SK-N-SH (cell line): ENCODE data around the gene TSHR. TPM values are rescaled to one million over a fixed set of nuclear protein-coding genes. Genes with fewer than 3 reads are reported as not detected.

Source experiments
- CTCF ChIA-PET: fragments of 300-600, 350-600 bp; formaldehyde crosslinking; extraction: SDS; loops from one replicate; lab custom pipeline; 2021; lab: Yijun Ruan, JAX
- POLR2A ChIA-PET: fragments of 350-600 bp; sonication (Branson Sonifier 250); formaldehyde crosslinking; extraction: SDS; loops from one replicate; lab custom pipeline; 2020; ENCODE audit warnings: antibody characterized with exemption, inconsistent platforms; lab: Yijun Ruan, JAX
- DNase-seq: peaks from one replicate; pipeline ENCODE4 v3.0.0; 2012
- H2AFZ ChIP-seq: fragments of 200-600 bp; sonication (generic); 2 replicates; pipeline ENCODE4 v1.8.1; 2016; ENCODE audit warnings: antibody characterized with exemption, mild to moderate bottlenecking, low read depth
- H3F3A ChIP-seq: fragments of 200-600 bp; sonication (generic); replicated peaks from 2 replicates; pipeline ENCODE3; 2016; ENCODE audit warnings: antibody characterized with exemption, mild to moderate bottlenecking; ENCODE audit not compliant: insufficient read depth
- H3K27ac ChIP-seq, 2 experiments: fragments of 200-500 bp in 1 of 2; fragments of 200-600 bp in 1 of 2; sonication (Bioruptor generic) in 1 of 2; sonication (generic), shearing (Covaris generic) in 1 of 2; 2 replicates each; pipeline versions ENCODE4 v1.5.1 to v1.6.1; 2014 to 2016; ENCODE audit warnings: low read depth in 2 of 2, inconsistent platforms in 1 of 2, low read length in 1 of 2, mild to moderate bottlenecking in 1 of 2, mixed read lengths in 1 of 2
- H3K27me3 ChIP-seq: fragments of 200-600 bp; sonication (generic), shearing (Covaris generic); 2 replicates; pipeline ENCODE4 v1.6.1; 2016; ENCODE audit warnings: mixed run types; ENCODE audit not compliant: insufficient read depth
- H3K36me3 ChIP-seq, 2 experiments: fragments of 200-500 bp in 1 of 2; fragments of 200-600 bp in 1 of 2; sonication (Bioruptor generic) in 1 of 2; sonication (generic) in 1 of 2; replicated peaks in 1 of 2; 2 replicates each; pipeline versions ENCODE3 to v1.5.1; 2014 to 2016; ENCODE audit warnings: low read length in 1 of 2, mild to moderate bottlenecking in 1 of 2; ENCODE audit not compliant: insufficient read depth in 2 of 2, control insufficient read depth in 1 of 2
- H3K4me1 ChIP-seq, 2 experiments: fragments of 200-500 bp in 1 of 2; fragments of 200-600 bp in 1 of 2; sonication (Bioruptor generic) in 1 of 2; sonication (generic), shearing (Covaris generic) in 1 of 2; 2 replicates each; pipeline versions ENCODE4 v1.5.1 to v1.6.1; 2014 to 2016; ENCODE audit warnings: low read depth in 1 of 2, low read length in 1 of 2, mixed run types in 1 of 2; ENCODE audit not compliant: insufficient read depth in 2 of 2, control insufficient read depth in 1 of 2
- H3K4me2 ChIP-seq: fragments of 200-600 bp; sonication (generic), shearing (Covaris generic); 2 replicates; pipeline ENCODE4 v1.6.1; 2017; ENCODE audit warnings: mixed run types
- H3K4me3 ChIP-seq, 2 experiments: fragments of 200-500 bp in 1 of 2; fragments of 200-600 bp in 1 of 2; sonication (Bioruptor generic) in 1 of 2; sonication (generic), shearing (Covaris generic) in 1 of 2; 2 replicates each; pipeline versions ENCODE4 v1.5.1 to v1.8.1; 2014 to 2016; ENCODE audit warnings: low read depth in 2 of 2, inconsistent platforms in 1 of 2, low read length in 1 of 2, mild to moderate bottlenecking in 1 of 2, mixed read lengths in 1 of 2, moderate library complexity in 1 of 2
- H3K79me2 ChIP-seq: fragments of 200-600 bp; sonication (generic); 2 replicates; pipeline ENCODE4 v1.8.1; 2017; ENCODE audit warnings: mild to moderate bottlenecking; ENCODE audit not compliant: insufficient read depth
- H3K9ac ChIP-seq: fragments of 200-600 bp; sonication (generic); 2 replicates; pipeline ENCODE4 v1.6.1; 2017; ENCODE audit warnings: mixed run types
- H3K9me2 ChIP-seq: fragments of 200-600 bp; sonication (generic); 2 replicates; pipeline ENCODE4 v1.6.1; 2017; ENCODE audit warnings: mixed run types
- H3K9me3 ChIP-seq: fragments of 200-600 bp; sonication (generic); 2 replicates; pipeline ENCODE4 v1.6.1; 2017; ENCODE audit warnings: mixed run types, mild to moderate bottlenecking, moderate library complexity
- H4K20me1 ChIP-seq: fragments of 200-600 bp; sonication (generic); 2 replicates; pipeline ENCODE4 v1.6.1; 2017; ENCODE audit warnings: mild to moderate bottlenecking, mixed run types; ENCODE audit not compliant: insufficient read depth
- CHD2 ChIP-seq: fragments of 150-350 bp; IDR thresholded peaks from 2 replicates; pipeline ENCODE4 v1.6.1; 2018; ENCODE audit warnings: low read length; ENCODE audit not compliant: partially characterized antibody
- ELF1 ChIP-seq: IDR thresholded peaks from 2 replicates; pipeline ENCODE4 v1.4.0; 2012
- EP300 ChIP-seq, 2 experiments: IDR thresholded peaks; 2 replicates each; pipeline versions ENCODE4 v1.4.0 to v1.6.1; 2012; ENCODE audit warnings: borderline replicate concordance in 1 of 2, low read depth in 1 of 2, low read length in 1 of 2
- EZH2phosphoT487 ChIP-seq: fragments of 200-600 bp; sonication (generic); IDR thresholded peaks from 2 replicates; pipeline ENCODE4 v1.6.1; 2017; ENCODE audit warnings: low read depth, mixed run types, mild to moderate bottlenecking, antibody characterized with exemption, moderate library complexity, borderline replicate concordance
- FOXJ3 ChIP-seq: sonication (generic); formaldehyde crosslinking; IDR thresholded peaks from 2 replicates; pipeline ENCODE4 v1.5.1; 2020; ENCODE audit warnings: mild to moderate bottlenecking, missing genetic modification reagents
- FOXM1 ChIP-seq: IDR thresholded peaks from 2 replicates; pipeline ENCODE4 v1.4.0; 2012; ENCODE audit warnings: low read depth, mild to moderate bottlenecking
- GABPA ChIP-seq: IDR thresholded peaks from 2 replicates; pipeline ENCODE4 v1.4.0; 2012; ENCODE audit warnings: low read depth, mild to moderate bottlenecking
- GATA2 ChIP-seq: sonication (generic); formaldehyde crosslinking; IDR thresholded peaks from 2 replicates; pipeline ENCODE4 v1.5.0; 2020; ENCODE audit warnings: mild to moderate bottlenecking, missing genetic modification reagents
- IRF3 ChIP-seq: fragments of 150-350 bp; IDR thresholded peaks from 2 replicates; pipeline ENCODE4 v1.6.1; 2016; ENCODE audit warnings: mild to moderate bottlenecking, low read depth, low read length
- JUND ChIP-seq: IDR thresholded peaks from 2 replicates; pipeline ENCODE4 v1.4.0; 2012
- MAX ChIP-seq: IDR thresholded peaks from 2 replicates; pipeline ENCODE4 v1.4.0; 2012; ENCODE audit warnings: low read depth
- MEF2A ChIP-seq: IDR thresholded peaks from 2 replicates; pipeline ENCODE4 v1.4.0; 2012; ENCODE audit warnings: low read depth, borderline replicate concordance
- MXI1 ChIP-seq: IDR thresholded peaks from 2 replicates; pipeline ENCODE4 v1.6.1; 2012; ENCODE audit warnings: mild to moderate bottlenecking, low read depth, low read length, improper control_type of control experiment
- NFIC ChIP-seq: IDR thresholded peaks from 2 replicates; pipeline ENCODE4 v1.4.0; 2012; ENCODE audit warnings: borderline replicate concordance
- POLR2AphosphoS5 ChIP-seq: IDR thresholded peaks from 2 replicates; pipeline ENCODE4 v1.6.1; 2012; ENCODE audit warnings: low read depth, low read length
- RAD21 ChIP-seq: IDR thresholded peaks from 2 replicates; pipeline ENCODE4 v1.6.1; 2012; ENCODE audit warnings: mild to moderate bottlenecking, low read length
- RCOR1 ChIP-seq: fragments of 150-350 bp; IDR thresholded peaks from 2 replicates; pipeline ENCODE4 v1.6.1; 2017; ENCODE audit warnings: antibody characterized with exemption, low read length
- REST ChIP-seq: IDR thresholded peaks from 2 replicates; pipeline ENCODE4 v1.6.1; 2012; ENCODE audit warnings: mild to moderate bottlenecking, low read depth, low read length, moderate library complexity
- RFX5 ChIP-seq: IDR thresholded peaks from 2 replicates; pipeline ENCODE4 v1.6.1; 2012; ENCODE audit warnings: mild to moderate bottlenecking, improper control_type of control experiment, low read length
- RXRA ChIP-seq: IDR thresholded peaks from 2 replicates; pipeline ENCODE4 v1.4.0; 2012; ENCODE audit warnings: low read depth, mild to moderate bottlenecking, borderline replicate concordance
- SIN3A ChIP-seq: IDR thresholded peaks from 2 replicates; pipeline ENCODE4 v1.6.1; 2012; ENCODE audit warnings: low read depth, mild to moderate bottlenecking, low read length, moderate library complexity, borderline replicate concordance
- SMC3 ChIP-seq: IDR thresholded peaks from 2 replicates; pipeline ENCODE4 v1.6.1; 2012; ENCODE audit warnings: low read depth, low read length, improper control_type of control experiment
- TAF1 ChIP-seq: IDR thresholded peaks from 2 replicates; pipeline ENCODE4 v1.6.1; 2012; ENCODE audit warnings: low read depth, mild to moderate bottlenecking, low read length, moderate library complexity, borderline replicate concordance
- TCF12 ChIP-seq: IDR thresholded peaks from 2 replicates; pipeline ENCODE4 v1.4.0; 2012
- TEAD4 ChIP-seq: IDR thresholded peaks from 2 replicates; pipeline ENCODE4 v1.4.0; 2012; ENCODE audit warnings: mild to moderate bottlenecking, borderline replicate concordance; ENCODE audit not compliant: insufficient read depth
- USF1 ChIP-seq: IDR thresholded peaks from 2 replicates; pipeline ENCODE4 v1.4.0; 2012; ENCODE audit warnings: low read depth, borderline replicate concordance
- USF2 ChIP-seq: fragments of 150-350 bp; IDR thresholded peaks from 2 replicates; pipeline ENCODE4 v1.6.1; 2017; ENCODE audit warnings: antibody characterized with exemption, low read length, low read depth, borderline replicate concordance
- YY1 ChIP-seq: IDR thresholded peaks from 2 replicates; pipeline ENCODE4 v1.4.0; 2012; ENCODE audit warnings: low read depth, mild to moderate bottlenecking
- WGBS: methylation state at CpG from one replicate; pipeline ENCODE4 v1.1.6; 2017; ENCODE audit warnings: low lambda C conversion rate; 5-methylcytosine and 5-hydroxymethylcytosine counted together
- polyA plus RNA-seq, 3 experiments: library from polyadenylated mRNA; depleted of rRNA; stranded (reverse); fragments of >200 nt; gene quantifications; 2 replicates each; pipeline ENCODE4 v1.2.3, GENCODE V29; 2012

The TSHR gene
- polyA plus RNA-seq, 1 of the 3 experiments (the other 2 are of a cell fraction): not detected

GRCh38 chr14:81170104-81170828, 214.8 kb downstream of the TSHR start:
- H3K79me2 ChIP-seq: no peaks in the 10 kb centered on the region
- H3K9me3 ChIP-seq: no peaks in the 10 kb centered on the region
- peak overlapping the region; percentile 97 for H3K4me2 ChIP-seq
- peak overlapping the region; percentile 78 for H3K9ac ChIP-seq
- no peaks in the 10 kb centered on the region for H3K9me2 ChIP-seq
- ChIA-PET POLR2A (interaction anchor here (1.0 to 1.3 kb wide), 3 partner anchors 15 to 174 kb away, joined by 3 to 6 read pairs (median 5); no protein-coding TSS in a partner anchor), CTCF (interaction anchor here (0.6 to 3.7 kb wide), 19 partner anchors 10 to 294 kb away, joined by 3 to 23 read pairs (median 6); partner anchors contain the start of gene TSHR)
- H4K20me1 ChIP-seq: no peaks in the 10 kb centered on the region
- H2AFZ ChIP-seq: peak overlapping the region; percentile 99
- H3F3A ChIP-seq: peaks cover 11% of the 10 kb centered on the region
- H3K27me3 ChIP-seq: no peaks in the 10 kb centered on the region
- no peaks in the 10 kb centered on the region for H3K36me3 ChIP-seq
- WGBS: 2% methylated on average over 9 of the region's 28 CpGs
- peak overlapping the region; percentile 94 to 99 for H3K27ac ChIP-seq
- H3K4me1 ChIP-seq: peaks cover 3 to 5% of the 10 kb centered on the region in 2 experiments; a peak in 2 of 4 replicates
- peak; percentile 83 for DNase-seq
- peak overlapping the region; percentile 79 to 84 for H3K4me3 ChIP-seq
- TF ChIP-seq TEAD4 (no peak), ELF1 (no peak), TCF12 (no peak), MXI1 (peak; percentile 80), TAF1 (peak; percentile 40), GABPA (no peak), RAD21 (peak; percentile 73), USF1 (no peak), USF2 (no peak), EP300 (IDR thresholded peaks at IDR 0.05; ENCODE audit: borderline replicate concordance in 1 of 2, low read depth in 1 of 2, low read length in 1 of 2) (no peak; a peak in 1 of 4 replicates), MAX (peak; percentile 81; the same call in 1 of the 2 replicates), RXRA (no peak), YY1 (peak; percentile 65; the same call in 1 of the 2 replicates), MEF2A (no peak), FOXM1 (no peak), RFX5 (0 out of 2 replicates have a peak, but pooled peaks have one; percentile 53), SMC3 (peak; percentile 56), CHD2 (peak; percentile 63), RCOR1 (no peak), REST (no peak), JUND (peak; percentile 56), FOXJ3 (CRISPR knock-in tag) (no peak), EZH2phosphoT487 (no peak), SIN3A (no peak), NFIC (peak; percentile 31; the same call in 1 of the 2 replicates), IRF3 (no peak), POLR2AphosphoS5 (peak; percentile 97), GATA2 (no peak)
